ENCODE measurements around the gene PCLO.

The PCLO gene

GRCh38 chr7:83178066-83178465, 15.4 kb upstream of the PCLO start:
- DNase-seq (ENCODE audit: extremely low read depth, low read depth), result no peak
- no peak for TF ChIP-seq CTCF (IDR thresholded peaks at IDR 0.05; ENCODE audit: low read depth, low read length)

- no peak for TF ChIP-seq CTCF (IDR thresholded peaks at IDR 0.05; ENCODE audit: low read depth, low read length)
- DNase-seq (ENCODE audit: extremely low read depth, low read depth), result no peak
Measured at GRCh38 chr7:83173664-83174063, 11.0 kb upstream of the PCLO start.

- no peak for DNase-seq (ENCODE audit: extremely low read depth, low read depth)
- TF ChIP-seq CTCF (IDR thresholded peaks at IDR 0.05; ENCODE audit: low read depth, low read length), result no peak
Measured at GRCh38 chr7:83166781-83167180, 4.1 kb upstream of the PCLO start.

GRCh38 chr7:83161899-83162401, 734 bp downstream of the PCLO start:
- TF ChIP-seq CTCF (IDR thresholded peaks at IDR 0.05; ENCODE audit: low read depth, low read length), result no peak
- no peak for DNase-seq (ENCODE audit: extremely low read depth, low read depth)

- DNase-seq (ENCODE audit: extremely low read depth, low read depth), result no peak
- no peak for TF ChIP-seq CTCF (IDR thresholded peaks at IDR 0.05; ENCODE audit: low read depth, low read length)
Measured at GRCh38 chr7:83161186-83161585, 1.5 kb downstream of the PCLO start.

- TF ChIP-seq CTCF (IDR thresholded peaks at IDR 0.05; ENCODE audit: low read depth, low read length), result no peak
- no peak for DNase-seq (ENCODE audit: extremely low read depth, low read depth)
Measured at GRCh38 chr7:83159731-83160130, 3.0 kb downstream of the PCLO start.

GRCh38 chr7:83156006-83156405, 6.7 kb downstream of the PCLO start:
- no peak for DNase-seq (ENCODE audit: extremely low read depth, low read depth)
- no peak for TF ChIP-seq CTCF (IDR thresholded peaks at IDR 0.05; ENCODE audit: low read depth, low read length)

Data from AG09319 (cell line).